Limb (tissue), 2 donors: ENCODE measurements around the gene CADM2.
"Not testable (repeated sequence)": the region's sequence is repeated elsewhere in the genome, so short reads cannot be mapped to it uniquely, and the experiment has no call there.

Experiments
- DNase-seq, 2 donors: peaks; one replicate each; pipeline ENCODE4 v3.0.0-alpha.2; 2016; ENCODE audit errors: extremely low spot score in 2 of 2

Gene CADM2

GRCh38 chr3:85074003-85074402 is 115.2 kb downstream of the CADM2 start:
- no peak for DNase-seq

GRCh38 chr3:85075663-85076062 is 116.9 kb downstream of the CADM2 start:
- no peak for DNase-seq

GRCh38 chr3:85077018-85077417 is 118.2 kb downstream of the CADM2 start:
- no peak for DNase-seq

GRCh38 chr3:85081191-85081906 is 122.6 kb downstream of the CADM2 start:
- no peak for DNase-seq

- DNase-seq: no peak
These were observed 131.7 kb downstream of the CADM2 start for GRCh38 chr3:85090495-85090894.

- DNase-seq: no peak
These were observed 141.5 kb downstream of the CADM2 start for GRCh38 chr3:85100316-85100715.

- DNase-seq: no peak
These were observed 144.0 kb downstream of the CADM2 start for GRCh38 chr3:85102781-85103180.

GRCh38 chr3:85110393-85110792 is 151.6 kb downstream of the CADM2 start:
- no peak for DNase-seq

GRCh38 chr3:85120879-85121278 is 162.1 kb downstream of the CADM2 start:
- DNase-seq: no peak

- not testable (repeated sequence) for DNase-seq
These were observed 174.1 kb downstream of the CADM2 start for GRCh38 chr3:85132864-85133263.

- not testable (repeated sequence) for DNase-seq
These were observed 175.1 kb downstream of the CADM2 start for GRCh38 chr3:85133691-85134420.

- DNase-seq: no peak
These were observed 183.8 kb downstream of the CADM2 start for GRCh38 chr3:85142626-85143025.

- peak in 1 of 2 donors; percentile 30 for DNase-seq
These were observed 189.2 kb downstream of the CADM2 start for GRCh38 chr3:85148036-85148435.

GRCh38 chr3:85151555-85151954 is 192.8 kb downstream of the CADM2 start:
- no peak for DNase-seq

GRCh38 chr3:85153279-85153678 is 194.5 kb downstream of the CADM2 start:
- DNase-seq: not testable (repeated sequence)

GRCh38 chr3:85159376-85159775 is 200.6 kb downstream of the CADM2 start:
- no peak for DNase-seq

GRCh38 chr3:85161544-85161943 is 202.8 kb downstream of the CADM2 start:
- DNase-seq: no peak

- no peak for DNase-seq
These were observed 204.1 kb downstream of the CADM2 start for GRCh38 chr3:85162905-85163304.

- no peak for DNase-seq
These were observed 205.6 kb downstream of the CADM2 start for GRCh38 chr3:85164436-85164835.

GRCh38 chr3:85167576-85167975 is 208.8 kb downstream of the CADM2 start:
- DNase-seq: no peak

GRCh38 chr3:85170646-85171045 is 211.9 kb downstream of the CADM2 start:
- no peak for DNase-seq

GRCh38 chr3:85171976-85172375 is 213.2 kb downstream of the CADM2 start:
- DNase-seq: no peak

- DNase-seq: no peak
These were observed 218.0 kb downstream of the CADM2 start for GRCh38 chr3:85176799-85177198.
